GM18511 (cell line): ENCODE results near the gene DGKB.

ENCODE experiments used
- ATAC-seq: cut with Tn5 transposase; IDR thresholded peaks from one replicate; pipeline ENCODE4 v1.9.1; 2021; ENCODE audit warnings: mild to moderate bottlenecking, moderate library complexity; ENCODE audit not compliant: unreplicated experiment

The DGKB gene

GRCh38 chr7:14600766-14601367 lies 301.7 kb downstream of the DGKB start:
- no peak for ATAC-seq

DNA sequence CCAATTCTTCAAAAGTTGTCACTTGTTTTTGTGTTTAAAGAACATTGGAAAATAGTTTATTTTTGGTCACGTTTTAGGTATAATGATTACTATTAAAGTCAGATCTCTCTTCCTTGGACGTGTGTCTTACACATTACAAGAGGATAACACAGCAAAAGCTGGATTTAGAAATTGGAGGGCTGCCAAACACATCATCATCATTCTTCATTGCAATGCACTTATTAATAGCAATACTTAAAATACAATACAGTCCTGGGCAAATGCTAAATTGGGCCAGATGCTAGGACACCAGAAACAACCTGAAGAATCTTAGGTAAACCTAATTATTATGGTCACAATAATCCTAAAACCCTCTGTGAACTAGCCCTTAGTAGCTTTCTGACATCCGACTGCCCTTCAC lies 303.6 kb downstream of the DGKB start:
- no peak for ATAC-seq

DNA sequence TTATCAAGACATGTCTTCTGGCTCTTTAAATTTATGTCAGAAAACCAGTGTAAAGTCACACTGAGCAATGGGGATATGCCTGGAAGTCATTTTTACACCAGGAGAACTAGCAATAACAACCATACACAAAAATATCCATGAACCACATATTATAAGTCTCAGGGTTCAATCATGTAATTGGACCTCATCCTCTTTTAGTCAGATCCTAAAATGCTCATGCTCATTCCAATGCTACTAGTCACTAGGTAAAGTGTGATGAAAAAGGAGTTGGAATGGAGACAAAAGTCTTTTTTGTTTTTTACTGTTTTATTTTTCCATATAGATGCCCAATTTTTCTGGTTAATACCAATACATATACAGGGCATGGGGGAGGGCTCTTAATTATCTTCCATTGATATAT lies 306.1 kb downstream of the DGKB start:
- no peak for ATAC-seq

DNA sequence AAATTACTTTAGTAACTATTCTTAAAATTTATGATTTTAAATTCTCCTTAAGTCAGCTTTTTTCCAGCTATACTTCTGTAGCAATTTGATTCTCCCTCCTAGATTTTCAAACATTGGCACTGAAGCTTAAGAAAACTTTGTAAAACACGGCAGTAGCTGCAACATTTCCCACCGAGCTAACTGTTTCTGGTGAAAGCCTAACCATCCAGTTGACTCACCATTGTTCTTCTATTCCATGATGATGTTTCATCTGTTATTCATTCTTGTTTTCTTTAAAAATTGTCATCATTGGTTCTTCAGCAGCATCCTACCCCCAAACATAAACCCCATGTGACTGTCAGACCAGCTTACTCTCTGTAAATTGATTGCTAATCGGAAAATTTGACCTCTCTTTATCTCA lies 312.3 kb downstream of the DGKB start:
- no peak for ATAC-seq

DNA sequence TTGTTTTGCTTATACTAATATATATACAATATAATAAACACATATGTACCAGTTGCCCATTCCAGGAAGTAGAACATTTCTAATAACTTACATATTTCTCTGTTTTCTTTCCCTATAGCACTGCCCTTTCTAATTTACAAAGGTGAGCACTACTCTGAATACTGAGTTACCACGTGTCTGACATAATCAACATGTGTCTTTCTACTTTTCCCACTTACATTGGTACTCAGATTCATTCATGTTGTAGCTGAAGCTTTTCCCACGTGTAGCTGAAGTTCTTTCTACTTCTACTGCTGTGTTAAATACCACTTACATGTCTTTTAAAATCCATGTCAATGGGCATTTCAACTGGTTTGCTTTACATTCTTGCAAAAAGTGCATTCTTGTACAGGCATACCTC lies 317.3 kb downstream of the DGKB start:
- no peak for ATAC-seq

DNA sequence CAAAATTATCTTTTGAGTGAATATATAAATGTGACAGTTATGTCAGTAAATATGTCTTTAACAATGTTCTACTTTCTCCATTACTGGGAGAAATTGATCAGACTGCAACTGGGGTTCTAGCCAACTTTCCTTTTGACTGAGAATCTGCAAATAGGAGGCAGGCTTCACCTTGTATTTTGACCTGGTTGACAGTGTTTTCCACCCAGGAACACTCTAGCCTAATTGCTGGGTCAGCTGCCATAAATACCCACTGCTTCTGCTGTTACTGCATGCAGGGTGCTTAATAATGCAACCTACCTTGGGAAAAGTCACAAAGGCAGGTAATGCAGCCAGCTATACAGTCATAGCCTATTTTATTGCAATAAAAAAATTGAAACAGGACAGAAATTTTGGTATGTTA lies 319.0 kb downstream of the DGKB start:
- ATAC-seq = no peak

DNA sequence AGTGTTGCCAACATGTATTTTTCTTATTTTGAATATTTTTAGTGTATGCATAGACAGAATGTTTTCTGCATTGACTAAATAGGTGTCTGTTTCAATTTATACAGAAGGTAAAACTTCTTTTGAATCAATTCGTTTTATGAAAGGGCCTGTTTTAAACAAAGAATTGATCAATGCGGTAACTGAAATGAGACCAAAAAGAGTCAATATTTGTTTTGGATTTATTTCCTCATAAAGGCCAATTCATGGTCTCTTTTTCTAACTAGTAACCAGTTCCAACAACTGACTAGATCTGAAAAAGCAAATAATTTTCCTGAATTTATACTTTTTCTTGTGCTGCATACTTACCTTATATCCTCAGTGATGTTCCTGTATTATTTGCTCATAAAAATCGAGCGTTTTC lies 320.5 kb downstream of the DGKB start:
- no peak for ATAC-seq

DNA sequence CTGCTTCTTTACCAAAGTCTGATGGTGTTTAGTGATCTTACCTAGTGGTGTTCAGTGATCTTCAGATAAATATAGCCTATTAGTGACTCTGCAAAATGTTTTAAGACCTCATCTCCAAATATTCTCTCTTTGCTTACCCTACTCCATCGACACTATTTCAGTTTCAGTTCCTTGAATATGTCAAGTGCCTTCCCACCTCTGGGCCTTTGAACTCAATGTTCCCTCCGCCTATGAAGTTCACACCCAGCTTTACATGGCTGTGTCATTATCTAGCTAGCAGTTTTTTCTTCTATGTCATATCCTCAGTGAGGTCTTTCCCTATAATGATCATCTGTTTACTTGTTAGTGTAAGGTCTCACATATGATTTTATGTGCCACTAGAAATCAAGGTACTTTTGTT lies 322.6 kb downstream of the DGKB start:
- no peak for ATAC-seq

- ATAC-seq = no peak
Observed at GRCh38 chr7:14576578-14576977, 326.0 kb downstream of the DGKB start.

- no peak for ATAC-seq
Observed at GRCh38 chr7:14570750-14571607, 331.6 kb downstream of the DGKB start.

DNA sequence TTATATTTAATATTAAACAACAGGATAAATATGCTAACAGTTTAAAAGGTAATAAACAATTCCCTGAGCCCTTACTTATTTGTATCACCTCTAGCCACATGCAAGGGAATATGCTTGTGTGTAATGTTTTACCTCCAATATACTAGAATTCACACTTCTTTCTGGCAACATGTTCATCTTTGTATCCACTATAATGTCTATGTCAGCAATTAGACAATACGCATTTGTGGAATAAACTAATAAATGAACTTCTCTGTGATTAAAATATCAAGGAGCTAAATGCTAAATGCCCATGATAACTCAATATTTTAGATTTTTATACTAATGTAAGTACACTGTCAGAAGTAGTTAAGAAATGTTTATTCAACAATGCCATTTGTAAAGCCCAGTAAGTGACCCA lies 350.5 kb downstream of the DGKB start:
- ATAC-seq = no peak

DNA sequence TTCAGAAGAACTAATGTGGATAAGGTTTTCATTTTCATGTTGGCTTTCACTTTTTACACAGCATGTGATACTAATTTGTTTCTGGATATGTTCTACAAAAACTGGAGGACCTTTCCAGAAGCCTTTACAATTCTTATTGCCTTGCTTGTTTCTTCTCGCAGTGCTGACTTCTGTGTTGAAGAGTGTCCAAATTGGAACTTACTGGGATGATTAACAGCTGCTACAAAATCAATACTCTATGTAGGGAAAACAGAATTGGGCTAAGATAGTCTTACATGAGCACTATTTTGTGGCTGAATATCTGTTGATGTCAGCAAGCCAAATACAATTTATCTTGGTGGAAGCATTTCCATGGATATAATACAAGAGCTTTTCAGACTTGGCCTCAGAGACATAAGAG lies 351.2 kb downstream of the DGKB start:
- ATAC-seq = no peak

GRCh38 chr7:14542624-14543023 lies 359.9 kb downstream of the DGKB start:
- no peak for ATAC-seq

GRCh38 chr7:14521183-14521582 lies 381.4 kb downstream of the DGKB start:
- ATAC-seq = no peak

GRCh38 chr7:14510268-14510667 lies 392.3 kb downstream of the DGKB start:
- ATAC-seq = no peak

DNA sequence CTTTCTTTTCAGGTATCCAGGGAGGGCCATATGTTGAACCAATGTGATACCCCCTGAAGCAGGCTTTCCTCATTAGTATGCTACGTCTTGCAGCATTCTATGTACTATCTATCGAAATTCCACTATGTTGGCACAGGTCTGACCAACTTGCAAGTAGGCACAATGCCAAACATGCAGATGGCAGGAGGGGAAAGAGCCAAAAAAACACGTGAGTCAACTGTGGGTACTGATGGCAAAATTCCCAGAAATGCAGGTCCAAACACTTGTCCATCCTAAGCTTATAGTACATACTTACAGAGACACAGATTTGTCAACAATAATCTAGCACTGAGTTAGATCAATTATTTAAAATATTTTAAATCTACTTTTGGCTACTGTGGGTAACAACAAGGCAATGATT lies 394.9 kb downstream of the DGKB start:
- no peak for ATAC-seq

GRCh38 chr7:14505906-14506305 lies 396.6 kb downstream of the DGKB start:
- no peak for ATAC-seq

- no peak for ATAC-seq
Observed at GRCh38 chr7:14504134-14504533, 398.4 kb downstream of the DGKB start.

DNA sequence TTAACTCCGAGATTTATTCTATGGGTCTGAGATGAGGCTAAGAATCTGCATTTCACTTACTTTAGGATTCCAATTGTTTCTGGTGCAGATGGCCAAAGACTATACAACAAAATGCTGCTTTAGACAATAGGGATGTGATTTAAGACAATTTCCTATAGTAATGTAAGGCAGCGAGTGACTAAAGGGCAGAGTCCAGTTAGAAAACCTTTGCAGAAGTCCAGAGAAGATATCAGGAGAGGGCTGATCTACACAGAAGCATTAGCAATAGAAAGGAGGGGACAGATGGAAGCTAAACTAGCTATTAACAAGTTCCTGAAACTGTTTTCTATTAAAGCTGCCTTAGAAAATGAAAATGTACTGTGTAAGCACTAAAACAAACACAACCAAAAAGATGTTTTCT lies 398.9 kb downstream of the DGKB start:
- no peak for ATAC-seq

GRCh38 chr7:14501436-14501835 lies 401.1 kb downstream of the DGKB start:
- ATAC-seq = no peak

- ATAC-seq = no peak
Observed at GRCh38 chr7:14497390-14497789, 405.2 kb downstream of the DGKB start.

GRCh38 chr7:14495633-14496032 lies 406.9 kb downstream of the DGKB start:
- ATAC-seq = no peak
